GM18499 (cell line): Measurements from ENCODE around the gene FLNB.

Source experiments
- ATAC-seq: cut with Tn5 transposase; IDR thresholded peaks from one replicate; pipeline ENCODE4 v1.9.1; 2021; ENCODE audit warnings: moderate number of reproducible peaks; ENCODE audit not compliant: insufficient read depth, unreplicated experiment

The FLNB gene

DNA sequence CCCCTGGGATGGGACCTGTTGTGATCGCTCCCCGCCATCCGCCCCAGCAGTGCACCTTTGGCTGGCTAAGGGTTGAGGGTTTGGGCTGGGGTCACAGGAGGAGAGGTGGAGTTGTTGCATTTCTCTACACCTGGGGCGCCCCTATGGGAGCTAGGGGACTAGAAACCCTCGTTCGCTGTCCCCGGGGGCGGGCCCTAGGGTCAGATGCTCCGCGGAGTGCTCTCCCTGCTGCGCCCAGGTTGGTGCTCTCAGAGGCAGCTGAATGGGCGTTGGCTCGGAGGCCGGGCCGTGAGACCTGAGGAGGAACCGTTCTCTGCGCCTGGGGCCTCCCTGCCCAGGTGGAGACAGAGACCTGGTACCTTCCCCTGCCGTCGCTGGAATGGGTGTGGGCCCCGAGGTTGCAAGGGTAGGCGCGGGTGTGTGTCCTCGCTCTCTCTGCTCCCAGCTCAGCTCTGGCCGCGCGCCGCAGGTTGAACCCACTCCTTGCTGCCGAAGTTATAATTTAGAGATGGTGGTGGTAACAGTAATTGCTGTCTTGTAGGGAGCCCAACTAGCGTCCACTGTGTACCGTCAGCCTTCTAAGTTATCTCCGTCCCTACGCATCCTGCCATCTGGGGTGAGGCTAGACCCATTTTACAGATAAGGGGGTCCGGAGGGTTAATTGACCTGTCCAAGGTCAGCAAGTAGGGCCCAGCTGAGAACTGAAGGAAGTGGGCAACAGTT, 965 bp downstream of the FLNB start:
- no peak for ATAC-seq

DNA sequence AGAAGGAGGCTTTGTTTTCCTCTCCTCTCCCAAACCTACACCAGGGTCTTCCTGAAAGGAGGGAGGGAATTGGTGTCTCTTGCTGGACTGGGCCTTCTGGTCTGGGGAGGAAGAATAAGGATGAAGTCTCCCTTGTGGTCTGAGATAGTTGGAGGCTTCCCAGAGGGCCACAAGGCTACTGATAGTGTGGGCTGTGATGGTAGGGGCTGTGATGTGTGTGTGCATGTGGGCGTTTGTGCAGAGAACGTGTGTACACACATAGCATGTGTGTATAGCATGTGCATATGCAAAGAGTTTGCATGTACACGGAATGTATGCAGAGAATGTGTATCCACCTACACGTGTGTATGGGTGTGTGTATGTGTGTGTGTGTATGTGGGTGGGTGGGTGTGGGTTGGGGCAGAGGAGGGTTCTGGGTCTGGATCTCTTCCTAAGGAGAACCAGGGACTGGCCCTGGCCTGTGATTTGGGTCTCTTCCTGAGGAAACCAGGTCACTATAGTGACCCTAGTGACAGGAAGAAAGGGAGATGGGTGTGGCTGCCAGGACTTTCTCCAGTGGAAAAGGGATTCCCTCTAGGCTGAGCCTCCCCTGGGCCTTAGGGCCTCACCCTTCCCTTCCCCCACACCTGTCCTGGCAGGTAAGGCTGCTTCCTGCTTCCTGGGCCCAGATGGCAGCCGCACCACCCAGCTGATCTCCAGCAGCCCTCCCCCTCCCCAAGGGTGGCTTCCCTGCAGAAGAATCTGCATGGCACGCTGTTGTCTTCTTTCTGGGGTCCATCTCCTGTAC, 1.7 kb downstream of the FLNB start:
- no peak for ATAC-seq

DNA sequence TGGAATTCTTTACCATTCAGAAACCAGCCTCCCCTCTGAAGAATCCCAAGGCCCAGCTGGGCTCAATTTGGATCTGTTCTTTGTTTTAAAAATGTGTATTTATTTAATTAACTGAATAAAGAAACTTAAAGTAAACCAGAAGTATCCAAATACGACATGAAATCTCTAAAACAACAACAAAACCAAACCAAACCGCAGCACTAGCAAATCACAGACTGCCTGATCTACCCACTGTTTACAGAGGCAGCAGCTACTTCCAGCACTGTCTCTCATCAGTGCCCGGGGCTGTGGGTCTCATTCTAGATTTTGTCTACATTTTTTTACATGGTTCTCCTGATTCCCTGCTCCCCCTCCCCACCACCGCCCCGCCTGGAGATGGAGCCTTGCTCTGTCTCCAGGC, 2.3 kb downstream of the FLNB start:
- ATAC-seq = no peak

DNA sequence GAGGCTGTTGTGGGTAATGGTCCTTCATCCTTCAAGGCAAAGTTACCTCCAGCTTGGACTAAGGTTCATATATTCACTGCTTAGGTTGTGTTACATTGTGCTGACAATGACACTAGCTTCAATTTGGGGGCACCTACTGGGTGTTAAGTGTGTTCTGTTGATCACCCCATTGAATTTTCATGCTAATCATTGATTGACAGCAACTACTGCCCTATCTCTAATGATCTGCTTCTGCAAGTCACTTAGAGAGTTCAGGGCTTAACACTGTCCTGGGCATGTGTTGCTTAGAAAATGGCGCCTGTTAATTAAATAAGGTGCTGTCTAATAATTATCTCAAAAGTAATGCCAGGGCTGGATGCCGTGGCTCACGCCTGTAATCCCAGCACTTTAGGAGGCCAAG, 3.4 kb downstream of the FLNB start:
- no peak for ATAC-seq

DNA sequence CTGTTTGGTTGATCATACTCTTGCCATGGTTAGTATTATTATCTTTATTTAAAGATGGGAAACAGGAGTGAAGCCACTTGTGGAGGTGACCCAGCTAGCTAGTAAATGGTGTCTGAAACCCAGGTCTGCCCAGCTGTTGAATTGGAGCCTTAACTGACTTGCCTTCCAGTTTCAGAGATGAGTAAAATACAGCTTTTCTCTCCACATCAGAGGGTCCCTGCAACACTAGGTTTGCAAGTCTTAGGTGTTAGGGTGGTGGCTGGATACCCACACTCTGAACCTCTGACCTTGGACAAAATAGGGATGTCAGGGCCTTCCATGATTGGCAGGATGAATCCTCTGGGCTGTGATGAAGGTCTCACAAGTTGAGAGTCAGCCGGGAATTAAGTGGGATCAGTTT, 4.1 kb downstream of the FLNB start:
- ATAC-seq = no peak

DNA sequence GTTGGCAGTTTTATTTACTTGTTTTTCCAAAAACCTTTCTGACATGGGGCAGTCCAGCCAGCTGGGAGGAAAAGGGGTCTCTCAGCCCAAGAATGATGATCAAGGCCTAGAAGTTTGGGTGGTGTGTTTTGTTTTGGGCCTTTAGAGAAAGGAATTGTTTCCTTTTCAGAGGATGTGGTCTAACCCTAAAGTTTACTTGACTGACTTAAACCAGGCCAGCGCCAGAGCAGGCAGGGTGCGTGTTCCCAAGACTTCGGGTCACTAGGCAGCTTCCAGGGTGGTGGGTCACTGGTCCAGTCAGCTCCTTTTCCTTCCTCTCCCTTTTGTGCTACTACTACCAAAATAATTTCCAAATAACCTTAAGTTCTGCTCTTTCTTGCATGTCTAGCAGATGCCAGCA, 4.9 kb downstream of the FLNB start:
- ATAC-seq = no peak

DNA sequence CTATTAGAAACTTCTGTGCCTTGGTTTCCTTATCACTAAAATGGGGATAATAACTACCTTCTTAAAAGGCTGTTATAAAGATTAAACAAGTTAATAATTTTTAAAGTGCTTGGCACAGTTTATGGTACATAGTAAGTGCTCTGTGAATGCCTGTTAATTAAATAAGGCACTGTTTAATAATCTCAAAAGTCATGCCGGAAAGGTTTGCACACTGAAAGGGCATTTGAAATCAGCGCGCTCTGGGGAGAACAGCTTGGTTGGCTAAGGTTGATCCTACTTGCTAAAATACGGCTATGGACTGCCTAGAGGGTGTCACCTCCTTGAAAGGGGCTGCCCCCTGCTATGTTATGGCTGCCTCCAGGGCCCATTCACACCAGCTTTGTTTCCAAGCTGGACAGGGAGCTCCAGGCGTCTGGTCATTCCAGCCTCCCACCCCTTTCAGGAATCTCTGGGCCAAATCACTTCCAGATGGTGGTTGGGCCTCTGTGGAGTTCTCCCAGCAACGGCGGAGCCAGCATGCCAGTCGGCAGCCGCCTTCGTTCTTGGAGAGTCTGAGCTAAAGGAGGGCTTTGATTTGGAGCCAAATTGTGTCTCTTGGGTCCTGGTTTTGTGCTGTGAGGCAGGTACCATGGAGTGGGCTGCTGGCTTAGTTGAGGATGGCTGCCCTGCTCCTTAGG, 5.9 kb downstream of the FLNB start:
- ATAC-seq = no peak

DNA sequence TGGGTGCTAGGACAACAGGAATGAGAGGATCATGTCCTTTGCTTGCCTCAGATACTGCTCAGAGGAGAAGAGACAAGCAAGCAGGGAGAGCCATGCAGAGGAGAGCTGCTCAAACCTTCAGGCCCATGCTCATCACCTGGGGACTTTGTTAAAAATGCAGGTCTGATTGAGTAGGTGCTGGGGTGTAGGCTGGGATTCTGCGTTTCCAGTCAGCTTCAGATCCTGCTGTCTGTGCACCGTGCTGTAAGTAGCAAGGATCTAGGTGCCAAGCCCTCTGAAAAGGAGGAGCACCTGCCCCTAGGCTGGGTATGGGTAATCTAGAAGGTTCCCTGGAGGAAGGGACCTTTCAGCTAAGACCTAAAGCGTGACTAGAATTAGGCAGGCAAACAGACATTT, 7.3 kb downstream of the FLNB start:
- no peak for ATAC-seq

DNA sequence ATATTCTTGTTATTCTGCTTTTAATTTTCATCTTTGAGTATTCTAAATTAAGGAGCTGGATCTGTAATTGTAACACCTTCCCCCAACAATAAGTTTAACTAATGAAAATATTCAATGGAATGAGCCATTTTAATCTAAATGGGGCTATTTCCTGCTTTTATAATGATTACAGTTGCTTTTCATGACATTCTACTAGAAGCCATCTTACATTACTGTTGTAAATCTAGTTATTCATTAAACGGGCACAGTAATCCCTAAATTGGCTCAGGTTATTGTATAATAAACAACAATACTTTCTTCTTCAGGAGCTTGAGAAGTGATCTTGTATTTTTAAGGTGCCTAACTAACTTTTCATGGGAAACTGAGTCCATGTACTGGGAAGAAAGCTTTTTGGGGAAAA, 8.5 kb downstream of the FLNB start:
- ATAC-seq = no peak

DNA sequence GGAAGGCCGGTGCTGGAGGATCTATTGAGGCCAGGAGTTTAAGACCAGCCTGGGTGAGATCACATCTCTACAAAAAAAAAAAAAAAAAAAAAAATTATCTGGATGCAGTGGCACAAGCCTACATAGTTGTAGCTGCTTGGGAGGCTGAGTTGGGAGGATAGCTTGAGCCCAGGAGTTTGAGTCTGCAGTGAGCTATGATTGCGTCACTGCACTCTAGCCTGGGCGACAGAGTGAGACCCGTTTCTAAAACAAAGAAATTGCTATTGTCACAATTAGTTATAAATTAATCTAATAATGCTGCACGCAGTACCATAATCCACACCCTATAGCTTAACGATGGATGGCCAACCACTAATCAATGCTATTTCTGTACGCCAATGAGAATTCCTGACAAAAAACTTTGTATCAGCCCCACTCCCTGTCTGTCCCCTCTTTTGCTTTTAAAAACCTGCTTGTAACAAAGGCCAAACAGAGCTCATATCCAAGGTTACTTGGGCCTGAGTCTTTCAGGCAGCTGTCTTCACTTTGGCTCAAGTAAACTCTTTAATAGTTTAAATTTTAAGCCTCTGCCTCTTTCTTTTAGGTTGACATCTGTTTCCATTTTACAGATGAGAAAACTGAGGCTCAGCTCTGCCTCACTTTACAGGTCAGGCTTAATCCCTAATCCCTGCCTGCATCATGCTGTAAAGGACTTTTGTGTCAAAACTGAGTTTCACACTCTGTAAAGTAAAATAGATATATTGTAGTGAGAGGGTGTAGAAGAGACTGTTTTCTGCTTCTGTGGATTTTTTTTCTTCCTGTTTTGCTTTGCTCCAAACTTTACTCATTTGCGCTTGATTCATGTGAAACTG, 10.9 kb downstream of the FLNB start:
- ATAC-seq = no peak

DNA sequence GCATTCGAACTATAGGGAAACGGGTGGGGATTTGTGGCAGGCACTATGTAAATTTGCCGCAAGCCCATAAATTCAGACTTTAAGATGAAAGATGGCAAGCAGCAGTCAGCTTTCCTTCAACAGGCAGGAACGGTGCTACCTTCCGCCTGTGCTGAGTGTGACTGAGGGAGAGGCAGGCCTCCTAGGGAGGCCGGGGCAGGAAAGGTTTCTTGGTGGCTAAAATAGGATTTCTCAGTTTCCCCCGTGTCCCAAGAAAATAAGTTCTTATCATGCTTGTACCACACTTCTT, 12.5 kb downstream of the FLNB start:
- no peak for ATAC-seq

DNA sequence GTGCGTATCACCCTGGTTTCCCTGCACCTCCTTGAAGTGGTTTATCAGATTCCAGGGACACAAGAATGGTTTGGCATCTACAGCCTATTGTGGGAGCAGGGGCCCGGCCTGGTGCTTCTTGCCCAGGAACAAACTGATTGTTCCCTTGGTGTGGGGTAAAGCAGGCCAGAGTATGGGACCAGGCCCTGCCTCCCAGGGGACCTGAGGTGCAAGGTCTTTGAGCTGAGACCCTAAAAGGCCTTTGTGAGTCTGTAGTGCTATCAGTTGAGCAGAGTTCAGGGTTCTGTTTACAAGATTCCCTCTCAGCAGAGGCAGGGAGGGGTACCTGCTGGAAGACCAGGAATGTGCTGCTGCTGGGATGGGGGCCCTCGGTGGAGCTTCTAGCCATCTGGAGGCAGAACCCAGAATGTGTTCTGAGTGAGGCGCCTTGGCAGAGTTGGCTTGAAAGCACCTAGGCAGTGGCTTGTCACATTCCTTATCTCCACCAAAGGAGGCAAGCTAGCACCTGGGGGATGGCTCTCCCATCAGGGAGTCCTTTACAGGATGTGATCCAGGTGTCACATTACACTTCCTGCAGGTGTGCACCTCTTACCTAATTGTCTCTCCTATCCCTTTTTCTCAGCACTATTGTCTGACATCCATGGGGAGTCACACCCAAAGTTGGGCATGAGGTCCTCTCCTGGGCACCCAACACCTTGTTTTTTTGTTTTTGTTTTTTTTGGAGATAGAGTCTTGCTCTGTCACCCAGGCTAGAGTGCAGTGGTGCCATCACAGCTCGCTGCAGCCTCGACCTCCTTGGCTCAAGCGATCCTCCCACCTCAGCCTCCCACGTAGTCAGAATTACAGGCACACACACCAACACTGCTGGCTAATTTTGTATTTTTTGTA, 13.1 kb downstream of the FLNB start:
- no peak for ATAC-seq

DNA sequence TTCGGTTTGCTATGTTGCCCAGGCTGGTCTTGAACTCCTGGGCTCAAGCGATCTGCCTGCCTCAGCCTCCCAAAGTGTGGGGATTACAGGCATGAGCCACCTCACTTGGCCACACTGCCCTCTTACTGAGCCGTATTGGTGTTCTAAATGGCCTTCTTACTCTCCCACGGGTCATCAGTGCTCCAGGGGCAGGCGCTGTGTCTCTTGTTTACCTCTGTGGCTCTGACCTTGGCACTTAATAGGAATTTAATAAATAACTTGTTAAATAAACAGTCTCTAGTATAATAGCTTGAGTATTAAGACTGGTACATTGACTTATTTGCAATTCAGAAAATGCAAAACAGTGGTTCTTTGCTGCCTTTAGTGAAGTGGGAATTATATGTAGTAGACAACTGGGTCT, 13.7 kb downstream of the FLNB start:
- ATAC-seq = no peak

DNA sequence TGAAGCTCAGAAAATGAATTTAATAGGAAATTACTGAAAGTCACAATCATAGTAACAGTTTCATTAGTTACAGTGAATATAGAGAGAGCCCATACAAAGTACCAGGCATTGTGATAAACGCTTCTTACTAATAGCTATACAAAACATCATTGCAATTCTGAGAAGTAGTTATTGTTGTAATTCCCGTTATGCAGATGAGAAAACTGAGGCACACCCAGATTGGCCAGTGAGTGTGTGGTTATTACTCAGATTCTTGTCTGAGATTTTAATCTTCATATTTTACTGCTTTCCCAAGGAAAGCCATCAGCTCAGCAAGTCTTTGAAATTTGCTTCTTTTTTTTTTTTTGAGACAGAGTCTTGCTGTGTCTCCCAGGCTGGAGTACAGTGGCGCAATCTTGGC, 14.3 kb downstream of the FLNB start:
- no peak for ATAC-seq

DNA sequence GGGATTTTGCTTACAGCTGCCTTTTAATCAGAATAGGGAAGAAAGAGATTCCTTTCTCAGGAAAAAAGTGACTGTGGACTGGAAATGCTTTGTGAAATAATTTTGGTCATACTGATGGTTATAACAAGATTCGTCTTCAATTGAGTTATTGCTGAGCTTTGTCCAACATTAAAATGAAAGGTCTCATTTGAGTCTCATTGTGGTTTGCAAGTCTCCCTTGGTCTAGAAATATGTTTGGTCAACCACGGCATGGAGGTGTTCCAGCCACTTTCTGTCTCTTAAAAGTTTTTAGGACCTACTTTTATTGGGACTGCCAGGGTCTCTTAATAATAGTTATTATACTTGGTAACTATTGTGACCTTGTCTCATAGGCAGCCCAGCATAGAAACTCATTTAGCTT, 15.3 kb downstream of the FLNB start:
- ATAC-seq = no peak

DNA sequence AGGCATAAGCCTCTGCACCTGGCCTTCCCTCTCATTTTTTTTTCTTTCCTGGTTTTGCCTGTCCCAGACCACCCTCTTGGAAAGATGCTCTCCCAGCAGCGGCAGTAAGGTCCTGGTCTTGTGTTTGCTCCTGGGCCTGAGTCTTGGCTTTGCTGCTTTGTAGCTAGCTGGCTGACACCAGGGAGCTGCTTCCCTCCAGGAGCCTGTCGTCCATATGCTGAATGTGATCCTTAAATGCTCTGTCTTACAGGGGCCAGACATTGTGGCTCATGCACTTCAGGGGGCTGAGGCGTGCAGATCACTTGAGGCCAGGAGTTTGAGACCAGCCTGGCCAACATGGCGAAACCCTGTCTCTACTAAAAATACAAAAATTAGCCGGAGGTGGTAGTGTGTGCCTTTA, 17.2 kb downstream of the FLNB start:
- no peak for ATAC-seq

DNA sequence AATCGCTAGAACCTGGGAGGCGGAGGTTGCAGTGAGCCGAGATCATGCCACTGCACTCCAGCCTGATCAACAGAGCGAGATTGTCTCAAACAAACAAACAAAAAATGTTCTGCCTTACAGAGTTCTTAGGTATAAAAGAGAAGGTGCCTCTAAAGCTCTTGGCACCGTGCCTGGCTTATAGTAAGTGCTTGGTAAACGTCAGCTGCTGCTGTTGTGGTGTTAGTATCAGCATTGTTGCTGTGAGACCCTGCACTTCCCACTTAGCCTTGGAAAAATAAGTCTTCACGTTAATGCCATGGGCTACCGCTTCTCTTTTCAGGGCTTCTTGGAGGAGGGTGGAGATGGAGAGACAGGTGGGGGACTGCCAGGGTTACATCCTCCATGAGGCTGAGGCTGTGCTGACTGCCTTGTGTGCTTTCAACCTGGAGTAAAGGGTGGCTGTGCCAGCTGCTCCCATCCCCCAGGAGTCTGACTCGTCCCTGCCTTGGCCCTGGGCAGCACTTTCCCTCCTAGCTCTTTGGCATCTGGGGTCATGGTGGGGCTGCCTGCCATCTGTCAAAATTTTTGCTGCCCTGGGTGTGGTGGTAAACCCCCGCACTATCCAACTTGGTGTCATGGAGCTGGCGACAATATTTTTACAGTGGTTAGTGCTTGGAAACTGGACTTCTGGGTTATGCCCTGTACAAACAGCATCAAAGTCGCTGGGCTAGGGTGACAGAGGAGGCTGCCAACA, 17.8 kb downstream of the FLNB start:
- ATAC-seq = no peak

DNA sequence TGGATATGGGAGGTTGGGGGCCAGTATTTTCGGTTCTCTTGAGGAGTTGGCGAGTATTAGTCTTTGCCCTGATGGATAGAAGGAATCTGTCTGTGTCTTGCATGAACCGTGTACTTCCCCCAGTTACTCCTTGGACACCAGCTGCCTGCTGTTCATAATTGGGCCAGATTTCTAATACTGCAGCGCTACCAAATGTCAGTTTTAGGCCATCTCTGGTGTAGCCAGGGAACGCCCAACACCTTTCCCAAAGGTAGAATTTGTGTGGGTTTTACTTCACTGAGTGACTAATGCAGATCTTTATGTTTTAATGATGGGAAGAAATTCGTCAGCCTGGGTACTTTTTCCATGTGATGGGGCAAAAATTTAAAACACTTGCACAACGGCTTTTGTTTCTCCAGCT, 18.4 kb downstream of the FLNB start:
- ATAC-seq = no peak

DNA sequence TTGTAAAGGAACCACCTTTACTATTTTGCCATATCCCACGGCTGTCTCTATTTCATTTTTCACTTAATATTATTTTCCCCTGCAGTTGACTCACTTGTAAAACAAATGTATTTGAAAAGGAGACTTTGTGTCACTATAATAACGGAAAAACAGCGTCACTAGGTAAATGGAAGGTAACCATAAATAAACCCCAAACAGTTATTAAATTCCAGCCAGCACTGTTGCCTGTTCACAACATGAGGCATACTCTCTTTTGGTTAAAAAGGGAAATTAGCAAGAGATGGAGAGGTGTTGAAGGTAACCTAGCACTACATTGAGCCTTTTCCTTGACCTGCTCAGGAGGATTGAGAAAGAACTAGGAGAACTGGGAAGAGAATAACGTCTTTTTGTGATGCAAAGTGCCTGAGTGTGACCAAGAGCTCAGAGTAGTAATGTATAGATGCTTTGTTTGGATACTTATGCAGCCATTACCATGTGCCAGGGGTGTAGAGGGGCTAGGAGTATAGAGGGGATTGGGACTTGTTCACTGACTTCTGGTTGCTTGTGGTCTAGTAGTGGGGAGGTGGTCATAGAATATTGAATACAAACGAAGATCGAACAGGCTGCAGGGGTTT, 19.6 kb downstream of the FLNB start:
- no peak for ATAC-seq
